PFSK-1 (cell line): ENCODE results near the gene PABPC4L.

Experiments used
- FOXP2 ChIP-seq: optimal IDR thresholded peaks from 2 replicates; pipeline ENCODE3; 2011; ENCODE audit warnings: borderline replicate concordance, control low read depth, inconsistent platforms; ENCODE audit not compliant: insufficient read depth; ENCODE audit errors: extremely low read length, extremely low read depth
- POLR2AphosphoS5 ChIP-seq: IDR thresholded peaks from 2 replicates; pipeline ENCODE4 v1.6.1; 2012; ENCODE audit warnings: low read depth, mild to moderate bottlenecking, control low read depth, low read length, moderate library complexity
- SIN3A ChIP-seq: IDR thresholded peaks from 2 replicates; pipeline ENCODE4 v1.6.1; 2012; ENCODE audit warnings: mild to moderate bottlenecking, low read length, moderate library complexity, borderline replicate concordance; ENCODE audit not compliant: insufficient read depth
- TAF1 ChIP-seq: IDR thresholded peaks from 2 replicates; pipeline ENCODE4 v1.6.1; 2012; ENCODE audit warnings: low read length, control low read depth, borderline replicate concordance; ENCODE audit not compliant: insufficient read depth
- TF ChIP-seq, protein P1 (sequence below), 2 experiments: IDR thresholded peaks; 2 replicates each; pipeline versions ENCODE4 v1.6.1 to v1.8.0; 2011 to 2012; ENCODE audit warnings: low read depth in 2 of 2, low read length in 2 of 2, control low read depth in 1 of 2, inconsistent platforms in 1 of 2, mild to moderate bottlenecking in 1 of 2, moderate library complexity in 1 of 2; ENCODE audit not compliant: insufficient read depth in 1 of 2

Gene PABPC4L

DNA sequence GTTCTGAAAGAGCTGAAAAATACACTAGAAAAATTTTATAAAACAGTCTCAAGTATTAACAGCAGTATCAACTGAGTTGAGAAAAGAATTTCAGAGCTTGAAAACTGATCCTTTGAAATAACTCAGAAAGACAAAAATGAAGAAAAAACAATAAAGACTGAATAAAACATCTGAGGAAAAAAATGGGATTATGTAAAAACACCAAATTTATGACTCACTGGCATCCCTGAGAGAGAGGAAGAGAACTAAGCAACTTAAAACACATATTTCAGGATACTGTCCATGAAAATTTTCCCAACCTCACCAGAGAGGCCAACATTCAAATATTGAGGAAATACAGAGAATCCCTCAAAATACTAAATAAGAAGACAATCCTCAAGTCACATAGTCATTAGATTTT is 22.9 kb downstream of the PABPC4L start:
- no peak for TF ChIP-seq POLR2AphosphoS5
- TF ChIP-seq, protein P1, sequence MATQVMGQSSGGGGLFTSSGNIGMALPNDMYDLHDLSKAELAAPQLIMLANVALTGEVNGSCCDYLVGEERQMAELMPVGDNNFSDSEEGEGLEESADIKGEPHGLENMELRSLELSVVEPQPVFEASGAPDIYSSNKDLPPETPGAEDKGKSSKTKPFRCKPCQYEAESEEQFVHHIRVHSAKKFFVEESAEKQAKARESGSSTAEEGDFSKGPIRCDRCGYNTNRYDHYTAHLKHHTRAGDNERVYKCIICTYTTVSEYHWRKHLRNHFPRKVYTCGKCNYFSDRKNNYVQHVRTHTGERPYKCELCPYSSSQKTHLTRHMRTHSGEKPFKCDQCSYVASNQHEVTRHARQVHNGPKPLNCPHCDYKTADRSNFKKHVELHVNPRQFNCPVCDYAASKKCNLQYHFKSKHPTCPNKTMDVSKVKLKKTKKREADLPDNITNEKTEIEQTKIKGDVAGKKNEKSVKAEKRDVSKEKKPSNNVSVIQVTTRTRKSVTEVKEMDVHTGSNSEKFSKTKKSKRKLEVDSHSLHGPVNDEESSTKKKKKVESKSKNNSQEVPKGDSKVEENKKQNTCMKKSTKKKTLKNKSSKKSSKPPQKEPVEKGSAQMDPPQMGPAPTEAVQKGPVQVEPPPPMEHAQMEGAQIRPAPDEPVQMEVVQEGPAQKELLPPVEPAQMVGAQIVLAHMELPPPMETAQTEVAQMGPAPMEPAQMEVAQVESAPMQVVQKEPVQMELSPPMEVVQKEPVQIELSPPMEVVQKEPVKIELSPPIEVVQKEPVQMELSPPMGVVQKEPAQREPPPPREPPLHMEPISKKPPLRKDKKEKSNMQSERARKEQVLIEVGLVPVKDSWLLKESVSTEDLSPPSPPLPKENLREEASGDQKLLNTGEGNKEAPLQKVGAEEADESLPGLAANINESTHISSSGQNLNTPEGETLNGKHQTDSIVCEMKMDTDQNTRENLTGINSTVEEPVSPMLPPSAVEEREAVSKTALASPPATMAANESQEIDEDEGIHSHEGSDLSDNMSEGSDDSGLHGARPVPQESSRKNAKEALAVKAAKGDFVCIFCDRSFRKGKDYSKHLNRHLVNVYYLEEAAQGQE (IDR thresholded peaks at IDR 0.05; ENCODE audit: insufficient read depth in 1 of 2, low read depth in 2 of 2, low read length in 2 of 2), result no peak
- no peak for TF ChIP-seq SIN3A
- TF ChIP-seq FOXP2, result no peak
- TF ChIP-seq TAF1, result no peak

- TF ChIP-seq SIN3A, result no peak
- TF ChIP-seq TAF1, result no peak
- no peak for TF ChIP-seq FOXP2
- no peak for TF ChIP-seq POLR2AphosphoS5
- TF ChIP-seq, protein P1 (IDR thresholded peaks at IDR 0.05; ENCODE audit: insufficient read depth in 1 of 2, low read depth in 2 of 2, low read length in 2 of 2), result no peak
Observed at GRCh38 chr4:134174271-134174670, 27.3 kb downstream of the PABPC4L start.

GRCh38 chr4:134160211-134160610 is 41.4 kb downstream of the PABPC4L start:
- no peak for TF ChIP-seq TAF1
- no peak for TF ChIP-seq SIN3A
- no peak for TF ChIP-seq POLR2AphosphoS5
- TF ChIP-seq, protein P1 (IDR thresholded peaks at IDR 0.05; ENCODE audit: insufficient read depth in 1 of 2, low read depth in 2 of 2, low read length in 2 of 2), result no peak
- no peak for TF ChIP-seq FOXP2

DNA sequence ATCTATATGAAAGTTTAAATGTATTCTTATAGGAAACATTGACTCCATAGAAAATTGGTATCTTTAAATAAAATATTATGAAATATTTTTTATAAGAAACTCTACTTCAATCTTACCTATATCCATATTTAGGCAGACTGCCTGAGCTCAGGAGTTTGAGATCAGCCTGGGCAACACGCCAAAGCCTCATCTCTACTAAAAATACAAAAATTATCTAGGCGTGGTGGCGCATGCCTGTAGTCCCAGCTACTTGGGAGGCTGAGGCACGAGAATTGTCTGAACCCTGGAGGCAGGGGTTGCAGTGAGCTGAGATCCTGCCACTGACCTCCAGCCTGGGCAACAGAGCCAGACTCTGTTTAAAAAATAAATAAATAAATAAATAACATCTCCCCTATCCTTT is 47.5 kb downstream of the PABPC4L start:
- no peak for TF ChIP-seq SIN3A
- no peak for TF ChIP-seq FOXP2
- TF ChIP-seq, protein P1 (IDR thresholded peaks at IDR 0.05; ENCODE audit: insufficient read depth in 1 of 2, low read depth in 2 of 2, low read length in 2 of 2), result no peak
- TF ChIP-seq POLR2AphosphoS5, result no peak
- TF ChIP-seq TAF1, result no peak

DNA sequence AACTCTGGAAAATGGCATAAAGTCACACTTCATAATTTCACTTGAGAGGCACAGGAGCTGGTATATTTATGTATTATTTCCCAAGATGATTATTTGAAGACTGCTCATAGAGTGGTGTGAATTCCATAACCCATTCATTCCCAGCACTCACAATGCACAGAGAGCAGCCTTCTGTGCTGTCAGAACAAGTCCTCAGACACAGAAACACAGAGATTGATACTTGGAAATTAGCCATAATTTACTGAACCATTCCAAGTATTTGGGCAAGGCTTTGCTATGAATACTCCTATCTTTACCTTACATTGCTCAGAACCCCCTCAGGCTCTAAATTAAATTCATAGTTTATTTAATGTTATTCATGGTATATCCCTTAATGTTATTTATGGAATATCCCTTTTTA is 53.6 kb downstream of the PABPC4L start:
- no peak for TF ChIP-seq POLR2AphosphoS5
- TF ChIP-seq FOXP2, result no peak
- TF ChIP-seq, protein P1 (IDR thresholded peaks at IDR 0.05; ENCODE audit: insufficient read depth in 1 of 2, low read depth in 2 of 2, low read length in 2 of 2), result no peak
- no peak for TF ChIP-seq SIN3A
- no peak for TF ChIP-seq TAF1
